H9 (cell line): Measurements from ENCODE around the gene FCHSD2. TPM values are rescaled to one million over a fixed set of nuclear protein-coding genes. Genes with fewer than 3 reads are reported as not detected.
A peak's percentile ranks its signal among the peaks of the same experiment; 100 is the strongest.

Experiments
- DNase-seq: peaks from one replicate; pipeline ENCODE4 v3.0.0-alpha.2; 2017
- H2AFZ ChIP-seq: one replicate; pipeline ENCODE4 v1.6.1; 2013; ENCODE audit warnings: mild to moderate bottlenecking, low read length, control low read depth, moderate library complexity
- H2AK5ac ChIP-seq: 2 replicates; pipeline ENCODE4 v1.6.1; 2013; ENCODE audit warnings: low read length, control low read depth, mixed read lengths; ENCODE audit not compliant: insufficient read length
- H2BK120ac ChIP-seq: one replicate; pipeline ENCODE4 v1.6.1; 2013; ENCODE audit warnings: low read depth, mild to moderate bottlenecking, low read length, control low read depth, inconsistent platforms; ENCODE audit not compliant: poor library complexity, severe bottlenecking
- H2BK12ac ChIP-seq: 2 replicates; pipeline ENCODE4 v1.6.1; 2013; ENCODE audit warnings: low read length, control low read depth, mixed read lengths, low read depth; ENCODE audit not compliant: insufficient read length
- H2BK15ac ChIP-seq: 2 replicates; pipeline ENCODE4 v1.6.1; 2013; ENCODE audit warnings: low read depth, low read length, control low read depth
- H2BK20ac ChIP-seq: one replicate; pipeline ENCODE4 v1.6.1; 2013; ENCODE audit warnings: low read depth, mild to moderate bottlenecking, low read length, control low read depth, inconsistent platforms; ENCODE audit not compliant: poor library complexity, severe bottlenecking
- H2BK5ac ChIP-seq: 2 replicates; pipeline ENCODE4 v1.6.1; 2013; ENCODE audit warnings: low read length, control low read depth, mixed read lengths; ENCODE audit not compliant: insufficient read length
- H3K14ac ChIP-seq: 2 replicates; pipeline ENCODE4 v1.6.1; 2013; ENCODE audit warnings: low read length, control low read depth; ENCODE audit not compliant: insufficient read depth
- H3K18ac ChIP-seq: 2 replicates; pipeline ENCODE4 v1.6.1; 2013; ENCODE audit warnings: low read depth, mild to moderate bottlenecking, mixed read lengths, low read length, control low read depth; ENCODE audit not compliant: insufficient read length
- H3K23ac ChIP-seq: 2 replicates; pipeline ENCODE4 v1.6.1; 2013; ENCODE audit warnings: low read length, control low read depth, mixed read lengths, low read depth; ENCODE audit not compliant: insufficient read length
- H3K23me2 ChIP-seq: 2 replicates; pipeline ENCODE4 v1.6.1; 2013; ENCODE audit warnings: low read depth, mild to moderate bottlenecking, mixed read lengths, low read length, control low read depth; ENCODE audit not compliant: insufficient read length, poor library complexity, severe bottlenecking
- H3K27ac ChIP-seq: 2 replicates; pipeline ENCODE4 v1.5.1; 2013; ENCODE audit warnings: low read length, control low read depth, mixed read lengths, low read depth; ENCODE audit not compliant: insufficient read length
- H3K27me3 ChIP-seq: 2 replicates; pipeline ENCODE4 v1.6.1; 2013; ENCODE audit warnings: low read length, control low read depth, inconsistent platforms; ENCODE audit not compliant: insufficient read depth
- H3K4ac ChIP-seq: 2 replicates; pipeline ENCODE4 v1.6.1; 2013; ENCODE audit warnings: low read depth, mild to moderate bottlenecking, control low read depth, inconsistent platforms, low read length, moderate library complexity
- H3K4me1 ChIP-seq: 2 replicates; pipeline ENCODE4 v1.6.1; 2013; ENCODE audit warnings: low read length, control low read depth, inconsistent platforms; ENCODE audit not compliant: insufficient read depth
- H3K4me2 ChIP-seq: 2 replicates; pipeline ENCODE4 v1.6.1; 2013; ENCODE audit warnings: low read length, control low read depth, mixed read lengths; ENCODE audit not compliant: insufficient read length, insufficient read depth
- H3K56ac ChIP-seq: 2 replicates; pipeline ENCODE4 v1.6.1; 2013; ENCODE audit warnings: low read depth, mild to moderate bottlenecking, mixed read lengths, low read length, control low read depth; ENCODE audit not compliant: insufficient read length
- H3K79me1 ChIP-seq: 2 replicates; pipeline ENCODE4 v1.6.1; 2013; ENCODE audit warnings: low read depth, mild to moderate bottlenecking, moderate library complexity, low read length, control low read depth, inconsistent platforms; ENCODE audit not compliant: insufficient read depth, poor library complexity, severe bottlenecking
- H3K79me2 ChIP-seq: 2 replicates; pipeline ENCODE4 v1.6.1; 2013; ENCODE audit warnings: low read length, control low read depth, inconsistent platforms; ENCODE audit not compliant: insufficient read depth
- H3K9ac ChIP-seq: 2 replicates; pipeline ENCODE4 v1.6.1; 2013; ENCODE audit warnings: low read length, control low read depth, mixed read lengths; ENCODE audit not compliant: insufficient read length; ENCODE audit errors: extremely low read depth
- H3K9me3 ChIP-seq: one replicate; pipeline ENCODE4 v1.6.1; 2013; ENCODE audit warnings: low read depth, low read length, inconsistent platforms; ENCODE audit not compliant: control insufficient read depth
- H3T11ph ChIP-seq: one replicate; pipeline ENCODE4 v1.6.1; 2013; ENCODE audit warnings: mild to moderate bottlenecking, low read length, control low read depth, inconsistent platforms
- H4K20me1 ChIP-seq: one replicate; pipeline ENCODE4 v1.6.1; 2013; ENCODE audit not compliant: control insufficient read depth, insufficient read length, insufficient read depth
- H4K5ac ChIP-seq: 2 replicates; pipeline ENCODE4 v1.6.1; 2013; ENCODE audit warnings: low read depth, mild to moderate bottlenecking, mixed read lengths, low read length, control low read depth; ENCODE audit not compliant: insufficient read length
- H4K8ac ChIP-seq: replicated peaks from 2 replicates; pipeline ENCODE4 v1.6.1; 2013; ENCODE audit warnings: low read length, control low read depth, mixed read lengths, low read depth; ENCODE audit not compliant: insufficient read length
- H4K91ac ChIP-seq: 2 replicates; pipeline ENCODE4 v1.6.1; 2013; ENCODE audit warnings: low read depth, mild to moderate bottlenecking, moderate library complexity, mixed read lengths, low read length, control low read depth; ENCODE audit not compliant: insufficient read length
- H3K27ac Mint-ChIP-seq, 3 experiments: 2 replicates in 2 of 3; 3 replicates in 1 of 3; pipeline ENCODE4 v1.8.0; 2020 to 2021; ENCODE audit warnings: mixed read lengths in 3 of 3, mild to moderate bottlenecking in 1 of 3, moderate library complexity in 1 of 3
- H3K27me3 Mint-ChIP-seq: 2 replicates; pipeline ENCODE4 v1.8.0; 2021; ENCODE audit warnings: low read depth, mild to moderate bottlenecking, moderate library complexity, mixed read lengths
- H3K36me3 Mint-ChIP-seq, 3 experiments: 2 replicates in 2 of 3; 3 replicates in 1 of 3; pipeline ENCODE4 v1.8.0; 2020 to 2021; ENCODE audit warnings: low read depth in 3 of 3, mixed read lengths in 3 of 3; ENCODE audit not compliant: insufficient read depth in 1 of 3
- H3K4me1 Mint-ChIP-seq, 2 experiments: 2 replicates each; pipeline ENCODE4 v1.8.0; 2020; ENCODE audit warnings: mixed read lengths in 2 of 2
- H3K4me3 Mint-ChIP-seq, 2 experiments: 2 replicates in 1 of 2; 3 replicates in 1 of 2; pipeline ENCODE4 v1.8.0; 2020 to 2021; ENCODE audit warnings: mild to moderate bottlenecking in 2 of 2, mixed read lengths in 2 of 2, moderate library complexity in 1 of 2
- H3K9me3 Mint-ChIP-seq, 2 experiments: 2 replicates in 1 of 2; 3 replicates in 1 of 2; pipeline ENCODE4 v1.8.0; 2020; ENCODE audit warnings: mild to moderate bottlenecking in 2 of 2, mixed read lengths in 2 of 2, moderate library complexity in 1 of 2
- WGBS: extraction: QIAGEN DNeasy Blood & Tissue Kit; methylation state at CpG from one replicate; pipeline ENCODE4 v1.1.7; 2013; ENCODE audit warnings: missing lambda C conversion rate, low lambda C conversion rate, mixed read lengths; ENCODE audit not compliant: insufficient read length; ENCODE audit errors: extremely low coverage; 5-methylcytosine and 5-hydroxymethylcytosine counted together
- total RNA-seq: library from RNA; stranded (reverse); gene quantifications from 2 replicates; pipeline ENCODE4 v1.2.1, GENCODE V29; 2021
- TF ChIP-seq, protein P1 (sequence below): fragments of 200-600 bp; sonication (generic); conservative IDR thresholded peaks from 3 replicates; pipeline ENCODE4 v1.8.0; 2021; ENCODE audit warnings: antibody characterized with exemption, mild to moderate bottlenecking

The FCHSD2 gene
- total RNA-seq, 1 experiment from 2014 or later = 17.8 TPM

DNA sequence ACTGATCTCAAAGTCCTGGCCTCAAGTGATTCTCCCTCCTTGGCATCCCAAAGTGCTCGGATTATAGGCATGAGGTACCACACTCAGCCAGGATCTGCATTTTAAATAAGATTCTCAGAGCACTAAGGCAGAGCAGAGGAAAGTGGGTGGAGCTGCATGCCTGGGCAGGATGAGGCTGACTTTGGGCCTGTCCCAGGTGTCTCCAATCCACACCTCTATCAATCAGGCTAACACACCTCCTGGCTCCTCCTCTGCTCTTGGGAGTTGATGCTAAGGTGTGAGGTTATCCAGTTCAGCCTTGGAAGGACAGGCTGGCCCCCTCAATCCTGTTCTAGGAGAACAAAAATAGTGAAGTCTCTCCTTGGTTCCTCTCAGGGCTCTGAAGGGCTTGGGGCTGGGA lies 45.7 kb upstream of the FCHSD2 start:
- peak; percentile 87 for DNase-seq
- TF ChIP-seq, protein P1, sequence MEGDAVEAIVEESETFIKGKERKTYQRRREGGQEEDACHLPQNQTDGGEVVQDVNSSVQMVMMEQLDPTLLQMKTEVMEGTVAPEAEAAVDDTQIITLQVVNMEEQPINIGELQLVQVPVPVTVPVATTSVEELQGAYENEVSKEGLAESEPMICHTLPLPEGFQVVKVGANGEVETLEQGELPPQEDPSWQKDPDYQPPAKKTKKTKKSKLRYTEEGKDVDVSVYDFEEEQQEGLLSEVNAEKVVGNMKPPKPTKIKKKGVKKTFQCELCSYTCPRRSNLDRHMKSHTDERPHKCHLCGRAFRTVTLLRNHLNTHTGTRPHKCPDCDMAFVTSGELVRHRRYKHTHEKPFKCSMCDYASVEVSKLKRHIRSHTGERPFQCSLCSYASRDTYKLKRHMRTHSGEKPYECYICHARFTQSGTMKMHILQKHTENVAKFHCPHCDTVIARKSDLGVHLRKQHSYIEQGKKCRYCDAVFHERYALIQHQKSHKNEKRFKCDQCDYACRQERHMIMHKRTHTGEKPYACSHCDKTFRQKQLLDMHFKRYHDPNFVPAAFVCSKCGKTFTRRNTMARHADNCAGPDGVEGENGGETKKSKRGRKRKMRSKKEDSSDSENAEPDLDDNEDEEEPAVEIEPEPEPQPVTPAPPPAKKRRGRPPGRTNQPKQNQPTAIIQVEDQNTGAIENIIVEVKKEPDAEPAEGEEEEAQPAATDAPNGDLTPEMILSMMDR = no peak

More for the DNA sequence above, 45.7 kb upstream of the FCHSD2 start:
- H3K23ac ChIP-seq = no peak overlapping the region
- Mint-ChIP-seq H3K9me3 (no peaks in the 10 kb centered on the region), H3K4me1 (peaks cover 12 to 13% of the 10 kb centered on the region in 2 experiments), H3K4me3 (no peak overlapping the region), H3K36me3 (no peaks in the 10 kb centered on the region), H3K27me3 (peaks cover 3% of the 10 kb centered on the region), H3K27ac (no peak overlapping the region)
- H2AFZ ChIP-seq = no peak overlapping the region
- no peak overlapping the region for H3K18ac ChIP-seq
- H3K4ac ChIP-seq = no peak overlapping the region
- no CpG with 5 or more reads among the region's 1 CpG for WGBS
- no peaks in the 10 kb centered on the region for H3K79me2 ChIP-seq
- H3K23me2 ChIP-seq = no peaks in the 10 kb centered on the region
- no peaks in the 10 kb centered on the region for H3K27me3 ChIP-seq
- no peaks in the 10 kb centered on the region for H3K4me1 ChIP-seq
- no peak overlapping the region for H3K56ac ChIP-seq
- H2BK20ac ChIP-seq = no peak overlapping the region
- H3K4me2 ChIP-seq = no peak overlapping the region
- no peak overlapping the region for H2BK5ac ChIP-seq
- H4K5ac ChIP-seq = no peak overlapping the region
- H2BK12ac ChIP-seq = no peak overlapping the region
- no peaks in the 10 kb centered on the region for H3K79me1 ChIP-seq
- no peak overlapping the region for H3T11ph ChIP-seq
- no peak overlapping the region for H2BK15ac ChIP-seq
- H4K8ac ChIP-seq = no peak overlapping the region
- no peak overlapping the region for H3K14ac ChIP-seq
- H3K9ac ChIP-seq = no peak overlapping the region
- no peak overlapping the region for H4K91ac ChIP-seq
- no peak overlapping the region for H3K27ac ChIP-seq
- no peak overlapping the region for H2AK5ac ChIP-seq
- H3K9me3 ChIP-seq = no peaks in the 10 kb centered on the region
- no peaks in the 10 kb centered on the region for H4K20me1 ChIP-seq
- H2BK120ac ChIP-seq = no peak overlapping the region
